Stimulated activated CD4-positive, alpha-beta T cell treated with anti-CD3 and anti-CD28 coated beads, Interleukin-2, amount 100 ng/mL, for 48 hours (primary cell): ENCODE results near the gene MAP2K7.

Experiments used
- DNase-seq, 2 donors: peaks; one replicate each; pipeline ENCODE4 v3.0.0-alpha.2; 2020

Gene MAP2K7

DNA sequence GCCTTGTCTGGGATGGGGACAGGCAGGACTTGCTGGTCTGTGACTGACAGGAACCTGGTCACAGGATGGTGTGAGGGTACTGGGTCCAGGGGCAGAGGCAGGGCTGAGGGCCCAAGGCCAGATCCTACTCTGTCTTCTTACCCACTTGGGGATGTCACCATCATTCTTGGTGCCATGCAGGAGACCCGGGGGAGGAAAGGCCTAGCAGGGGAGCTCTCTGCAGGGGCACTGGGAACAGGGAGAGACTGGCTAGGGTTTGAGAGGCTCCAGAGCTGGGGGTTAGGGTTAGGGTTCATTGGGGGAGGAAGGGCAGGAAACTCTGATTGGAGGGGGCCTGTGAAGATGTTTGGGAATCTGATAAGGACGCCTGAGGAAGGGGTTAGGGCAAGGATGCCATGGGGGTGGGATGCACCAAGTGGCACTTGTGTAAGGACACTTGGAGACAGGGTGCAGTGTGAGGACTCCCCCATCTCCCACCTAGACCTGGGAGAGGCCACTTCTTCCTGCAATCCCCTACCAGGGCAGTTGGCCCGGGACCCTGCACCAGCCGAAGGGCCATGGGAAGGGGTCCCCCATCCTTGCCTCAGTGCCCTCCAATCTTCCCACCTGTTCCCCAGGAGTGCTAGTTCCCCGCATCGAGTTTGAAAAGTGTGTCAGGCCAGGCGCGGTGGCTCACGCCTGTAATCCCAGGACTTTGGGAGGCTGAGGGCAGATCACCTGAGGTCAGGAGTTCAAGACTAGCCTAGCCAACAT is 36.4 kb upstream of the MAP2K7 start:
- no peak for DNase-seq

DNA sequence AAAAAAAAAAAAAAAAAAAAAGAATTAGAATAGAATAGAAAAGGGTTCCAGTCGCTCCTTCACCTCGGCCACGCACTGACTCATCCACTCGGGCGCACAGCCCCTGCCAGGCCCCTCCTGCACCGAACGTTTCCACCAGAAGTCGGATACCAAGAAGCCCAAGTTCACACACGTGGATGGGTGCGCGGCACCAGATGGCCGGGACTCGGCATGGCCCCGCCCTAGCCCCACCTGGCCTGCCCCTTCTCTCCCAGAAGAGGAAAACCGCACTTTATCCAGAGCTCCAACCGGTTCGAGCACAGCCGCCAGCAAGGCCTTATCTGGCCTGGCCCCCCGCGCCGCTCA is 35.4 kb upstream of the MAP2K7 start:
- no peak for DNase-seq

DNA sequence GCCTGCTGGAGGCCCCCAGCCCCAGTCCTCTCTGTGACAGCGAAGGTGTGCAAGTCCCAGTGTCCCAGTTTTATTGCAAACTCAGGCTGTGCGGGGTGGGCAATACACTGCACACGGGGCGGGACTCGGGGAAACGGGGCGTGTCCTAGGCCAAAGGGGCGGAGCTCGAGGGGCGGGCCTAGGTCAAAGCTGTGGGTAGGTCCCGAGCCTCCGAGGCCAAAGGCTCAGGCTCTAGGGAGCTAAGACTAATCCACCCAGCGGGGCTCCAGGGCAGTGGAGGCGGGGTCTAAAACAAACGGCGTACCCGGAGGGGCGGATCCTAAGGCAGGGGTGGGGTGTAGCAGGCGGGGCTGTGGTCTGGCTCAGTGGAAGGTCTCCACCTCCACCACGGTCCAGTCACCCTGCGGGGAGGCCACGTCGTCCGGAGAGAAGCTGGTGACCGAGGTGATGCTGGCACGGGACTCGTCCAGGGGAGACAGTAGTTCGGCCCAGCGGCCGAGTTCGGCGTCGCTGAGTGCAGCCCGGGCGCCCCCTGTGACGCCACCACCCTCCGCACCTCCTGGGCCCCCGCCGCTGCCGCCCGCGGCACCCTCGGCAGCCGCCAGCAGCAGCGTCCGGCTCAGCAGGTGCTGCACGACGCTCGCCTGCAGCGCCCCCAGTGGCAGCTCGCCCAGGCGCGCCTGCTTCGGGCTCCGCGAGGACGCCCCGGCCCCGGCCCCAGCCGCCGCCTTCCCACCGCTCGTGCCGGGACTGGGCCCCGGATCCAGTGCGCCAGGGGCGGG is 34.8 kb upstream of the MAP2K7 start:
- peak; percentile 70 to 80 for DNase-seq

DNA sequence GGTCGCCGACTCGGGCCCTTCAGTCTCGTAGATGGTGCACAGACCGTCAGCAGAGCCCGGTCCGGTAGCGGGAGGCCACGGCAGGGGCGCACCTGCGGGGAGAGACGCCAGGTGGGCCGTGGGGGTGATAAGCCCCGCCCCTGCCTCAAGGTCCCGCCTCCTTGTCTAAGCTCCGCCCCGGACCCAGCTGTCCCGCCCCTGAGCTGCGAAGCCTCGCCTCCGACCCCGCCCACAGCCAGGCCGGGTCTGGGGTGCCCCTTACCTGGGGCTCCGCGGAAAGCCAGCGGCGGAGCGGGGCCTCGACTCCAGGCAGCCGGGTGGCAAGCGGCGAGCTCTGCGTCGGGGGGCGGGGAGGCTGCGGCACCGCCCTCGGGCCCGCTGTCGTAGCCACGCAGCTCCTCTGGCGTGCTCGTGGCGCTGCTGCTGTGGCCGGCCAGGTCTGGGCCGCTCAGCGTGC is 34.2 kb upstream of the MAP2K7 start:
- DNase-seq = peak; percentile 66 to 81

DNA sequence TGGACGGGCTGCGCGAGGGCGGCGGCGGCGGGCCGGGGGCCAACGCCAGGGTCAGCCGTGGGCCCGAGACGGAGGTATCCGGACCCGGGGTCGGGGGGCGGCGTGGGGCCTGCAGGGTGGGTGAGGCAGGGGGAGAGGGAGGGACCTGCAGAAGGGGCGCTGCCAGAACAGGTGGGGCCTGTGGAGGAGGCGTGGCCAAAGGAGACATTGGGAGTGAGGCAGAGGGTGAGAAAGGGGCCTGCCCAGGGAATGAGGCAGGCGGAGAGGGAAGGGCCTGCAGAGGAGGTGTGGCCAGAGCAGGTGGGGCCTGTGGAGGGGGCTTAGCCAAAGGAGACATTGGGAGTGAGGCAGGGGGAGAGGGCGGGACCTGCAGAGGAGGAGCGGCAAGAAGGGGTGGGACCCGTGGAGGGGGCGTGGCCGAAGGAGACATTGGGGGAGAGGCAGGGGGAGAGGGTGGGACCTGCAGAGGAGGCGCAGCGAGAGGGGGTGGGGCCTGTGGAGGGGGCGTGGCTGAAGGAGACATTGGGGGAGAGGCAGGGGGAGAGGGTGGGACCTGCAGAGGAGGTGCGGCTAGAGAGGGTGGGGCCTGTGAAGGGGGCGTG is 33.7 kb upstream of the MAP2K7 start:
- no peak for DNase-seq

DNA sequence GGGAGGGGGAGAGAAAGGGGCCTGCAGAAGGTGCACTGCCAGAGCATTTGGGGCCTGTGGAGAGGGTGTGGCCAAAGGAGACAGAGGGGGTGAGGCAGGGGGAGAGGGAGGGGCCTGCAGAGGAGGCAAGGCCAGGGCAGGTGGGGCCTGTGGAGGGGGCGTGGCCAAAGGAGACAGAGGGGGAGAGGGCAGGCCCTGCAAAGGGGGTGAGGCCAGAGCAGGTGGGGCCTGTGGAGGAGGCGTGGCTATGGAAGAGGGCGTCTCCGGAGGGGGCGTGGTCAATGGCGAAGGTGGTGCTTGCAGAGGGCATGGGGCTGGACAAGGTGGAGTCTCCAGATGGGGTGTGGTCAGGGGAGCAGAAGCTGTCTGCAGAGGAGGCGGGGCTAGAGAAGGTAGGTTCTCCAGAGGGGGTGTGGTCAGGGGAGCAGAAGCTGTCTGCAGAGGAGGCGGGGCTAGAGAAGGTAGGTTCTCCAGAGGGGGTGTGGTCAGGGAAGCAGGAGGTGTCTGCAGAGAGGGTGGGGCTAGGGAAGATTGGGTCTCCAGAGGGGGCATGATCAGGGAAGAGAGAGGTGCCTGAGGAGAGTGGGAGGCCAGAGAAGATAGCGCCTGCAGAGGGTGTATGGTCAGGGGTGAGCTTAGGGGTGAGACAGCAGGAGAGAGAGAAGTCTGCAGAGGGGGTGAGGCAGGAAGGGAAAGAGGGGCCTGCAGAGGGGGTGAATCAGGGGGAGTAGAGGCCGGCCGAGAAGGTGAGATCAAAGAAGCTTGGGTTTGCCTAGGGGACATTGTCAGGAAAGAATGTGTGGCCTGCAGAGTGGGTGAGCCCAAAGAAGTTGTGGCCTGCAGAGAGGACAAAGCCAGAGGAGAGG is 32.9 kb upstream of the MAP2K7 start:
- peak; percentile 39 to 52 for DNase-seq

DNA sequence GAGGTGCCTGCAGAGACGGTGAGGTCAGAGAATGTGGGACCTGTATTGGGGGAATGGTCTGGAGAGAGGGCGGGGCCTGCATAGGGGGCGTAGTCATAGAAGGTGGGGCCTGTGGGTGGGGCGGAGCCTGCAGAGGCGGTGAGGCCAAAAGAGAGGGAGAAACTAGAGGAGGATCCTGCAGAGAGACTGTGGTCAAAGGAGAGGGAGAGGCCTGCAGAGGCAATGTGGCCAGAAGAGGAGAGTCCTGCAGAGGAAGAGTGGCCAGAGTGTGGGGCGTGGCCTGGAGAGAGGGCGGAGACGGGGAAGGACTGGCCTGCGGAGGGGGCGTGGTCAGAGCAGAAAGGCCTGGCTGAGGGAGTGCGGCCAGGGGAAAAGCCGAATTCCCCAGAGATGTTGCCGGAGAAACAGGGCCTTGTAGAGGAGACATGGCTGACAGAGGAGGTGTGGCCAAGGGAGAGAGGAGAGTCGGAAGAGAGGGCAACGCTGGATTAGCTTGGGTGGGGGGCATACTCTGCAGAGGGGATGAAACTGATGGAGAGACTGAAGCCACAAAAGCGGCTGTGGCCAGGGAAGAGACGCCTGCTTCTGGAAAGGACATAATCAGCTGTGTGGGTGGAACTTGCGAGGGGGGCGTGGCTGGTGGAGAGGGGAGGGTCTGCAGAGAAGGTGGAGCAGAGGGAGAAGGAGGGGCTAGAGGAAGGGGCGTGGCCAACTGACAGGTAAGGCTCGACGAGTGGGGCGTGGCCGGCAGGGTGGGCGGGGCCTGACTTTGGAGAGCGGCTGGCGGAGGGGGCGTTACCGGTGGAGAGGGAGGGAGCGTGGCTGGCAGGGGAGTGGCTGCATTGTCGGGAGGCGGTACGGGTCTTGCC is 32.0 kb upstream of the MAP2K7 start:
- peak; percentile 73 to 85 for DNase-seq

DNA sequence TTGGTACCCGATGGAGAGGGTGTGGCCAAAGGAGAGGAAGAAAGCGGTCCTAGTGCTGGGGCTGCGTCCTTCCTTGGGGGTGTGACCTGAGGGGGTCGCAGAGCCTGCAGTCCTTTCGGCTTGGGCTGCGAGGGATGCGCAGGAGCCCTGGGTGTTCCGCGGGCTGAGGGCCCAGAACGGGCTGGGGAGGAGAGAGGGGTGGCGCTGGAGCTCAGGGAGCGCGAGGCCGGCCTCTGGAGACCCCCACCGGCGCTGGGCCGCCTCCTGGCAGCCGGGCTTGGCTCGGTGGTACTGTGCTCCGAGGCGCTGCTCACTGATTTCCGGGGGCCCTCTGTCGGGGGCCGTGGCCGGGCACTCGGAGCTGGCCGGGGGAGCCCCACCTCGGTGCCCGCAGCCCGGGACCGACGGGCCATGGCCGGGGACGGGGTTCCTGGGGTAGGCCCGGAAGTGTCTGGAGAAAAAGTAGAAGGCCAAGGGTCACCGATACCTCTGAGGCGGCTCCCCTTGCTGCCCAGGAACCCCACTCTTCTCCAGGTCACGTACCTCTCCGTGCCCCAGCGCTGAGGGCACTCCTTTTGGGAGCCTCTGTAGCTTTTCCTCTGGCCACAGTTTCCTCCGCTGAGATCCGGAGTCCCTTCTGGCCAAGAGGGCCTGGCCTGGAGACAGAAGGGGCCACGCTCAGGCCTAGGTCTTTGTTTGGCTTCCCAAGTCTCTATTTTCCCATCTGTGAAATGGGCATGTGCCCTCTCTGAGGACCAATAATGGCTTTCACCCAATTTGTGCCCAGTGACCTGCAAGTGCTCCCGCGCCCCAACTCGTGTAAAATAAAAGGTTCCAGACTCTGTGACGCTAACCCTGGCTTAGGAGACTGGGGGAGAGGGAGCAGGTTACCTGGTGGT is 31.1 kb upstream of the MAP2K7 start:
- DNase-seq = no peak

DNA sequence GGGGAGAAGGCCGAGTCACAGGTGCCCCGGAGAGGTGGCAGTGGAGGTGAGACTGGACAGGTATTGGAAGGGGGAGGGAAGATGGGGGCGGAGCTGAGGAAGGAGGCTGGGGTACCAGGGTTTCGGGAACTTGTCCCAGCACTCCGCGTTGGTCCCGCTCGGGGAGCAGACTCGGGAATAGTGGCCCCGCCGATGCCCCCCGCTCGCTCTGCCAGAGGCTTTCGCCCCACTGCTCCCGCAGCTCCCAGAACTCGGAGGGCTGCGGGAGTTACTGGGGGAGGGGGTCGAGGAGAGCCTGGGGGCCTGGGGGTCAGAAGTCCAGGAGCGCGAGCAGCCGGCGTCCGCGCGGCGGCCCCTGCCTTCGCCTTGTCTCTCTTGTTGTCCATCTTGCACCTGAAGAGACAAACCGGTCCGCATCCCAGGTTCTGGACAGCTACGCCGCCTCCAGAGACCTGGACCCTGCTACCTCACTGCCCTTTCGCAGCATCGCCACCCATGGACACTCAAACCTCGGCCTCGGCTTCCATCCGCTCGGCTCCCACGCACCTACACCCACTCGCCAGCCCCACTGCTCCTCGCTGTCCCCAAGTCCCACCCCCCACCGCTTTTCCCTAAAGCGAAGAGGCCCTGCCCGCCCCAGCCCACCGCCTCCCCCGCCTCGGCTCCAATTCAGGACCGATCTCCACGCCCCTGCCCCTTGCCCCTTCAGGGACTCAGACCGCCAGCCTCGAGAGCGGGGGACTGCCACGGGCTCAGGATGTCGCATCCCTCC is 30.2 kb upstream of the MAP2K7 start:
- DNase-seq = no peak

DNA sequence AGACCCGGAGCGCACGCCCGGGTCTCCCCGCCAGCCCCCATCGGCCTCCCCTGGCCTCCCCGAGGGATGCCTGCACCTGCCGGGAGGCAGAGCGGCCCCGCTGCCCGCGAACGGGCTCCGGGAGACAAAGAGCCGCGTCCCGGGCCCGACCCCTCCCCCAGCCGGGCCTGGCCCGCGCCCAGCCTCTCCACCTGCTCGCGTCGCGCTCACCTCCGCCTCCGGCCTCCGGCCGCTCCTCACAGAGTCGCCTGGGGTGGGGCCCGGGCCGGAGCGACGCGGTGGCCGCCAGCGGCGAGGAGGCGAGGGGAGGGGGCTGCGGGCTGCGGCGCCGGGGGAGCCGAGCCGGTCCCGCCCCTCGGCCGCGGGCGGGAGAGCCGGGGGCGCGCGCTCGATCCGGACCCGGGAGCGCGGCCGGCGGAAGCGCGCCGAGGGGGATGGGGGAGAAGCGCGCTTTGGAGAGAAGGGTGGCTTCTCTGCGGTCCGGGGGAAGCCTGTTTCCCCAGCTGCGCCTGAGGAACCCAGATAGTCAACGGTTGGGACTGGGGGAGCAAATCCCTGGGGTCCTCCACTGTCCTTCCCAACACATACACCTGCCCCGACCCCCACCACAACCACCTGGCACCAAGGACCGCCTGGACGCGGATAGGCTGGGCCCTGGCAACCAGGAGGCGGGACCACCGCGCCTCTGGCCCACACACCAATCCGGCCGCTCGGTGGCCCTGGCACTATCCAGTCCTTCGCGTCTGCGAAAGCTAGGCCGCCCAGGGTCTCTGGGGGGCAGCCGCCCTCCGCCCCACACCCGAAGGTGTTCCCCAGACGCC is 29.4 kb upstream of the MAP2K7 start, which contains the start of gene PRR36:
Gene PRR36, minus strand, starts transcription at position 315 of the 821 bp plus-strand sequence. CDS start 701 bp downstream, outside the sequence.
- no peak for DNase-seq

DNA sequence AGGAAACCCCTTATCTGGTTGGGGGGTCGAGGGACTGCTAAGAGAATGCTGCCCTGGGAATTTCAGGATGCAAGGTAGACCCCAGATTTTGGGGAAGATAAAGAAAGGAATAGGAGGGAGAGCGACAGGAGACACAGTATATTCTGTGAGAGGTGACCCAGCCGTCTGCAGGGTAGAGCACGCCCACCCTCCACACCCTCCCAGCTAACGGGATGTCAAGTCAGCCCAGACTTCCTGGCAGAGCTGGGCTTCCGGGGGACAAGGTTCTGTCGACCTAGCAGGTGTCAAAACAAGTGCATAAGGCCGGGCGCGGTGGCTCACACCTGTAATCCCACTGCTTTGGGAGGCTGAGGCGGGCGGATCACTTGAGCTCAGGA is 28.8 kb upstream of the MAP2K7 start:
- DNase-seq = no peak

DNA sequence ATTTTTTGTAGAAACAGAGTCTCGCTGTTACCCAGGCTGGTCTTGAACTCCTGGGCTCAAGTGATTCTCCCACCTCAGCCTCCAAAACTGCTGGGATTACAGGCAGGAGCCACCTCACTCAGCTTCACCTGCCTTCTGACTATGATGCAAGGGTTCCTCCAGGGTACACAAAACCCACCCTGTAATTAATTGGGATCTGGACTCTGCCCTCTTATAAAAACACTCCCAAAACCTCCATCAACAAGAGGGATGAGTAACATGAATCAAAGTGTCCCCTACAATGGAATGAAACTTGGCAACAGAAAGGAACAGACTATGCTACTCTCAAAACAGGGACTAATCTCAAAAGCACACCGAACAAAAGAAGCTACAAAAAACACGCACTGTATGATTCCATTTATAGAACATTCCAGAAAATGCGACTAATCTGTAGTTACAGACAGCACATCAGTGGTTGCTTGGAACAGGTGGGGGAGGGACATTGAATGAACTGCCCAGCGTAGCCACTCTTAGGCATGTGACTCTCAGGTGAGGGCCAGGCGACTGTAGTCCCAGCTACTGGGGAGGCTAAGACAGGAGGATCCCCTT is 26.3 kb upstream of the MAP2K7 start:
- no peak for DNase-seq

DNA sequence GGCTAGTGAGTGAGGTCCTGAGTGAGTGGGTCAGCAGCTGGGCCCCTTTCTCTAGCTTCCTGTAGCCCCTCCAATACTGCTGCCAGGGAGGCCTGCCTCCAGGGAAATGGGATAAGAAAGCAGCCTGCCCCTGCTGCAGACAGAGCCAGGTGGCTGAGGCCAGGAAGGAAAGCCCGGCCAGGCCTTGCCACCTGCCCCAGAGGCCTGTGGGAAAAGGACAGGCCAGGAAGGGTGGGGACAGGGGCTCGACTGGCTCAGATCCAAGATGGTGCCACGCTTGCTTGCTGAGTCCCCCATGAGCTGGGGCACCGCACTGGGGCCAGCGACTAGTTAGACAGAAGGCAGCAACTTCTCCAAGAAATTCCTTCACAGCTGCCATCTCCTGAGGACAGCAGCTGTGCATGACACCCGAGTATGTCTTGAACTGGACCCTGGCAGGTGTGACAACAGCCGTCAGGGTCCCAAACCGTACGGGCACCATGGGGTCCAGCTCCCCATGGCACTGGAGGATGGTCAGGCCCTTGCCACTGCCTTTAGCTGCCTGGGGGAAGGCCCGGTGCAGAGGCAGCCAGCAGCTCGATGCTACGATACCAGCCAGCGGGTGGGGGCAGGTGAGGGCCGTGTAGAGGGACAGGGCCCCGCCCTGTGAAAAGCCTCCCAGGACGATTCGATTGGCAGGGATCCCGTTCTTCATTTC is 24.4 kb upstream of the MAP2K7 start:
- no peak for DNase-seq

DNA sequence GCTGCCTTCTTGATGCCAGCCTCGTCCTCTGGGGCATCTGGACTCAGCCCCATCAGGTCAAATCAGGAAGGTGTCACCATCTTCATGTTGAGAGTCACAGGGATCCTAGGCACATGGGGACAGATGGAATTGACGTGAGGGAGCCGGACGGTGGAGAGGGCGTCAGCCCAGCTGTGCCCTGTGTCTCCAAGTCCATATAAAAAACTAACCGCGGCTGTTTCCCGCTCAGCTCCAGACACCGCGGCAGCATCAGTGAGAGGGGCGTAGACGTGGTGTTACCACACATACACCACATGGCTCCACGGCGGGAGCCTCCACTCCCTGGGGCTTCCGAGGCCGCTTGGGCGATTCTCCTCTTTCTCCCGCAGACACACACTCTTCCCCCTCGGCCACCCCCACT is 23.8 kb upstream of the MAP2K7 start:
- no peak for DNase-seq

DNA sequence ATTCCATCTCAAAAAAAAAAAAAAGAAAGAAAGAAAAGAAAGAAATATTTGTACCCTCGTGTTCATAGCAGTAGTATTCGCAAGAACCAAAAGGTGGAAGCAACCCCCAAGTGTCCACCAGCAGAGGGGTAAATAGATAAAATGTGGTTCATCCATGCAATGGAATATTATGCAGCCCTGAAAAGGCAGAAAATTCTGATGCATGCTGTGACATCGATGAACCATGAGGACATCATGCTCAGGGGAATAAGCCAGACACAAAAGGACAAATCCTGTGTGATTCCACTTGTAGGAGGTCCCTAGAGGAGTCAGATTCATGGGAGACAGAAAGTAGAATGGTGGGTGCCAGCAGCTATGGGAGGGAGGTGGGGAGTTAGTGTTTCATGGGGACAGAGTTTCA is 21.8 kb upstream of the MAP2K7 start:
- no peak for DNase-seq

DNA sequence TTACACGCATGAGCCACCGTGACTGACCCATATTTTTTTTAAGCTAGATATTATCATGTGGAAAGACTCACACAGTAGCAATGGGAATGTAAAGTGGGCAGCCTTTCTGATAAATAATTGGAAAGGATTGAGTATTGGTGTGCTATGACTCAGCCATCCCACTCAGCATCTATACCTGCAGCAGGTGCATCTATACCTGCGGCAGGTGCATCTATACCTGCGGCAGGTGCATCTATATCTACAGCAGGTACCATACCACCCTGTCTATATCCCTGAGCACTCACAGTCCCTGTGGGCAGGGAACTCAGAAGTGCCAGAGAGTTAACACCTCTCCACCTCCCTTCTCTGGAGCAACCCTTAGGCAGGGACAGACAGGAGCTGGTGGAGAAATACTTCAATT is 20.6 kb upstream of the MAP2K7 start:
- DNase-seq = no peak

DNA sequence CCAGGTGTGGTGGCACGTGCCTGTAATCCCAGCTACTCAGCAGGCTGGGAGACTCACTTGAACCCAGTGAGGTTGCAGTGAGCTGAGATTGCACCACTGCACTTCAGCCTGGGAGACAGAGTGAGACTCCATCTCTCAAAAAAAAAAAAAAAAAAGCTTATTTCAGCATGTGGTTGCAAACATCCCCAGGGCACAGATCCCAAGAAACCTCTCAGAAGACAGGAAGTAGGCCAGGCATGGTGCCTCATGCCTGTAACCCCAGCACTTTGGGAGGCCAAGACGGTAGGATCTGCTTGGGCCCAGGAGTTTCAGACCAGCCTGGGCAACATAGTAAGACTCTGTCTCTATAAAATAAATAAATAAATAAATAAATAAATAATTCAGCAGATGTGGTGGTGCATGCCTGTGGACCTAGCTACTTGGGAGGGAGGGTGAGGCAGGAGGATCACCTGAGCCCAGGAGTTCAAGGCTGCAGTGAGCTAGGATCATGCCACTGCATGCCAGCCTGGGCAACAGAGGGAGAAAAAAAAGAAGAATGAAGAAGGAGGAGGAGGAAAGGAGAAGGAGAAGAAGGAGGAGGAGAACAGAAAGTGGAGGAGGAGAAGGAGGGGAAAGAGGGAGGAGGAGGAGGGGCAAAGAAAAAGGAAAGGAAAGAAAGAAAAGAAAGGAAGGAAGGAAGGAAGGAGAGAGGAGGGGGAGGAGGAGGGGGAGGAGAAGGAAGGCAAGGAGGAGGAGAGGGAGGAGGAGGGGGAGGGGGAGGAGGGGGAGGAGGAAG is 19.7 kb upstream of the MAP2K7 start:
- no peak for DNase-seq
